ENCODE results near the gene RPH3AL. TPM values are rescaled to one million over a fixed set of nuclear protein-coding genes. Genes with fewer than 3 reads are reported as not detected.

Gene RPH3AL
- total RNA-seq, 1 donor from 2014 or later = 3.5 TPM

GRCh38 chr17:354651-355556 is 2.3 kb upstream of the RPH3AL start:
- no peaks in the 10 kb centered on the region for H3K4me1 Mint-ChIP-seq (ENCODE audit: low read depth)
- intact Hi-C loops (cut with micrococcal nuclease) = no loop called here

GRCh38 chr17:353838-354234 is 1.2 kb upstream of the RPH3AL start:
- Mint-ChIP-seq H3K9me3 (peaks cover 24% of the 10 kb centered on the region), H3K27ac (no peak overlapping the region), H3K27me3 (ENCODE audit: low read depth) (no peaks in the 10 kb centered on the region), H3K4me3 (ENCODE audit: low read depth) (no peak overlapping the region), H3K36me3 (ENCODE audit: low read depth) (peaks cover 8% of the 10 kb centered on the region), H3K4me1 (ENCODE audit: low read depth) (no peaks in the 10 kb centered on the region)
- no peak for DNase-seq (ENCODE audit: low spot score)
- intact Hi-C loops (cut with micrococcal nuclease) = no loop called here

More at GRCh38 chr17:354651-355556, 2.3 kb upstream of the RPH3AL start:
- Mint-ChIP-seq H3K36me3 (ENCODE audit: low read depth) (peaks cover 8% of the 10 kb centered on the region), H3K9me3 (peaks cover 24% of the 10 kb centered on the region), H3K27ac (no peak overlapping the region), H3K27me3 (ENCODE audit: low read depth) (no peaks in the 10 kb centered on the region), H3K4me3 (ENCODE audit: low read depth) (no peak overlapping the region)
- no peak for DNase-seq (ENCODE audit: low spot score)

GRCh38 chr17:353213-353837 is 718 bp upstream of the RPH3AL start:
- intact Hi-C loops (cut with micrococcal nuclease) = no loop called here
- no peak for DNase-seq (ENCODE audit: low spot score)
- H3K4me3 Mint-ChIP-seq (ENCODE audit: low read depth) = no peak overlapping the region
- peaks cover 8% of the 10 kb centered on the region for H3K36me3 Mint-ChIP-seq (ENCODE audit: low read depth)
- no peaks in the 10 kb centered on the region for H3K27me3 Mint-ChIP-seq (ENCODE audit: low read depth)
- H3K4me1 Mint-ChIP-seq (ENCODE audit: low read depth) = no peaks in the 10 kb centered on the region
- no peak overlapping the region for H3K27ac Mint-ChIP-seq
- peaks cover 24% of the 10 kb centered on the region for H3K9me3 Mint-ChIP-seq

- peaks cover 7% of the 10 kb centered on the region for H3K36me3 Mint-ChIP-seq (ENCODE audit: low read depth)
- no peaks in the 10 kb centered on the region for H3K27me3 Mint-ChIP-seq (ENCODE audit: low read depth)
- intact Hi-C loops (cut with micrococcal nuclease) = no loop called here
- DNase-seq (ENCODE audit: low spot score) = no peak
- no peak overlapping the region for H3K4me3 Mint-ChIP-seq (ENCODE audit: low read depth)
- H3K4me1 Mint-ChIP-seq (ENCODE audit: low read depth) = no peaks in the 10 kb centered on the region
- H3K27ac Mint-ChIP-seq = no peak overlapping the region
- peaks cover 16% of the 10 kb centered on the region for H3K9me3 Mint-ChIP-seq
Observed at GRCh38 chr17:351875-352420, 659 bp downstream of the RPH3AL start.

- H3K27me3 Mint-ChIP-seq (ENCODE audit: low read depth) = no peaks in the 10 kb centered on the region
- intact Hi-C loops (cut with micrococcal nuclease) = no loop called here
- H3K27ac Mint-ChIP-seq = no peak overlapping the region
- no peak overlapping the region for H3K4me3 Mint-ChIP-seq (ENCODE audit: low read depth)
- no peak for DNase-seq (ENCODE audit: low spot score)
- peaks cover 10% of the 10 kb centered on the region for H3K9me3 Mint-ChIP-seq
- H3K4me1 Mint-ChIP-seq (ENCODE audit: low read depth) = no peaks in the 10 kb centered on the region
- peaks cover 1% of the 10 kb centered on the region for H3K36me3 Mint-ChIP-seq (ENCODE audit: low read depth)
Observed at GRCh38 chr17:351449-351738, 1.2 kb downstream of the RPH3AL start.

- H3K9me3 Mint-ChIP-seq = peaks cover 8% of the 10 kb centered on the region
- no peak overlapping the region for H3K4me3 Mint-ChIP-seq (ENCODE audit: low read depth)
Observed at GRCh38 chr17:350706-351448, 1.7 kb downstream of the RPH3AL start.

GRCh38 chr17:349666-350065 is 2.9 kb downstream of the RPH3AL start:
- Mint-ChIP-seq H3K9me3 (no peaks in the 10 kb centered on the region), H3K27me3 (ENCODE audit: low read depth) (no peaks in the 10 kb centered on the region), H3K4me3 (ENCODE audit: low read depth) (no peak overlapping the region), H3K27ac (no peak overlapping the region), H3K36me3 (ENCODE audit: low read depth) (no peaks in the 10 kb centered on the region), H3K4me1 (ENCODE audit: low read depth) (no peaks in the 10 kb centered on the region)
- DNase-seq (ENCODE audit: low spot score) = no peak
- intact Hi-C loops (cut with micrococcal nuclease) = no loop called here

More at GRCh38 chr17:350706-351448, 1.7 kb downstream of the RPH3AL start:
- Mint-ChIP-seq H3K36me3 (ENCODE audit: low read depth) (no peaks in the 10 kb centered on the region), H3K27ac (no peak overlapping the region), H3K4me1 (ENCODE audit: low read depth) (no peaks in the 10 kb centered on the region), H3K27me3 (ENCODE audit: low read depth) (no peaks in the 10 kb centered on the region)
- intact Hi-C loops (cut with micrococcal nuclease) = no loop called here
- no peak for DNase-seq (ENCODE audit: low spot score)

- no peak for DNase-seq (ENCODE audit: low spot score)
- Mint-ChIP-seq H3K27ac (no peak overlapping the region), H3K4me3 (ENCODE audit: low read depth) (no peak overlapping the region), H3K36me3 (ENCODE audit: low read depth) (no peaks in the 10 kb centered on the region), H3K27me3 (ENCODE audit: low read depth) (no peaks in the 10 kb centered on the region), H3K4me1 (ENCODE audit: low read depth) (no peaks in the 10 kb centered on the region), H3K9me3 (peaks cover 7% of the 10 kb centered on the region)
- intact Hi-C loops (cut with micrococcal nuclease) = no loop called here
Observed at GRCh38 chr17:348692-349425, 3.7 kb downstream of the RPH3AL start.

- Mint-ChIP-seq H3K27ac (no peak overlapping the region), H3K9me3 (peaks cover 7% of the 10 kb centered on the region), H3K4me1 (ENCODE audit: low read depth) (no peaks in the 10 kb centered on the region), H3K27me3 (ENCODE audit: low read depth) (no peaks in the 10 kb centered on the region), H3K4me3 (ENCODE audit: low read depth) (no peak overlapping the region), H3K36me3 (ENCODE audit: low read depth) (no peaks in the 10 kb centered on the region)
- DNase-seq (ENCODE audit: low spot score) = no peak
- intact Hi-C loops (cut with micrococcal nuclease) = no loop called here
Observed at GRCh38 chr17:348012-348411, 4.6 kb downstream of the RPH3AL start.

GRCh38 chr17:347309-347899 is 5.2 kb downstream of the RPH3AL start:
- no peaks in the 10 kb centered on the region for H3K4me1 Mint-ChIP-seq (ENCODE audit: low read depth)
- intact Hi-C loops (cut with micrococcal nuclease) = no loop called here
- no peak for DNase-seq (ENCODE audit: low spot score)
- H3K9me3 Mint-ChIP-seq = peaks cover 7% of the 10 kb centered on the region
- H3K36me3 Mint-ChIP-seq (ENCODE audit: low read depth) = no peaks in the 10 kb centered on the region
- H3K27ac Mint-ChIP-seq = no peak overlapping the region
- no peak overlapping the region for H3K4me3 Mint-ChIP-seq (ENCODE audit: low read depth)
- H3K27me3 Mint-ChIP-seq (ENCODE audit: low read depth) = no peaks in the 10 kb centered on the region

- no peaks in the 10 kb centered on the region for H3K4me1 Mint-ChIP-seq (ENCODE audit: low read depth)
- no peaks in the 10 kb centered on the region for H3K36me3 Mint-ChIP-seq (ENCODE audit: low read depth)
- intact Hi-C loops (cut with micrococcal nuclease) = no loop called here
- no peak for DNase-seq (ENCODE audit: low spot score)
- H3K27me3 Mint-ChIP-seq (ENCODE audit: low read depth) = peaks cover 1% of the 10 kb centered on the region
- peaks cover 7% of the 10 kb centered on the region for H3K9me3 Mint-ChIP-seq
- H3K4me3 Mint-ChIP-seq (ENCODE audit: low read depth) = no peak overlapping the region
- no peak overlapping the region for H3K27ac Mint-ChIP-seq
Observed at GRCh38 chr17:345992-346785, 6.4 kb downstream of the RPH3AL start.

All from activated T-helper 2 cell treated with anti-CD3 and anti-CD28 coated beads, Interferon-gamma antibody, Interleukin-2, Interleukin-4, amounts not matched to agents 10 μg/mL and 5 μg/mL and 100 μg/mL, durations not matched to agents 14 hours and 24 hours and 36 hours (primary cell).